ENCODE results near the gene DCHS1. TPM values are rescaled to one million over a fixed set of nuclear protein-coding genes. Genes with fewer than 3 reads are reported as not detected.

The DCHS1 gene
- total RNA-seq, 1 experiment from 2014 or later, result 5.4 TPM

DNA sequence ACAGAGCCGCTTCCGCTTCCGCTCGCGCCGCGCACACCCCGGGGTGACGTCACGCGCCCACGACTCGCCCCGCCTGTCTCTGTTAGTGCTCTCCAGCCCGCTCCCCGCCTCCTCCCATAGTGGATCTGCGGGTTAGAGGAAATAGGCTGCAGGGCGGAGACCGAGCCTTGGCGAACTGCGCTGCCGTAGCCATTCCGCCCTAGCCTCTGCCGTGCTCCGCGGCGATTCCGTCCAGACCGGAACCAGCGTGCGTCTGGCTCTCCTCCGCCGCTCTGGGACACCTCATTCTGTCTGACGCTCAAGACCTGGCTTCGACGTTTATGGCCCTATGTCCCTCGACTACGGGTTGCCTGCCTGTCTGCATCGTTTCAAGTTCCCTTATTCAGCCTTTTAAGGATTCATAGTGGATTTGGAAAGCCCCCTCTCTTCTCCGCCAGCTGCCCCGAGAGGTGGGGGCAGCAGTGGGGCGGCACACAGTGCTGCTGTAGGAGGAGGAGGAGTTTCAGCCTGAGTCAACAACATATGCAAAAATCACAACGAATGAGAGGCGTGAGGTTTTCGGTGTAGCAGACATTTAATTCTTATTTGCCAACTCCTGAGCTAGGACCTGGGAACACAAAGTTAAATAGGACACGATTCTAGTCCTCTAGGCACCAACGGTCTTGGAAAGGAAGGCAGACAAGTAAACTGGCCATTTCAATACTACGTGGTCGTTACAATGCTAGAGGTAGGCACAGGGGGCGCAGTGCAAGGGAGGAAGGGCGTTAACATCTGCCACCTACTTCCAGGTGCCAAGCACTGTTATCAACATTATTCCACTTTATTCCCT, 43.2 kb downstream of the DCHS1 start, which contains the start of gene TAF10:
TAF10 (minus strand) TSS at position 4 of the 829 bp plus-strand sequence. CDS start 27 bp downstream, outside the sequence.
- Histone ChIP-seq H3K27me3 (no peaks in the 10 kb centered on the region), H3K9me3 (no peaks in the 10 kb centered on the region), H3K36me3 (peaks cover 44% of the 10 kb centered on the region), H3K4me3 (peak within 1 kb of the TSS; percentile 77)
- peak; percentile 98 for DNase-seq

DNA sequence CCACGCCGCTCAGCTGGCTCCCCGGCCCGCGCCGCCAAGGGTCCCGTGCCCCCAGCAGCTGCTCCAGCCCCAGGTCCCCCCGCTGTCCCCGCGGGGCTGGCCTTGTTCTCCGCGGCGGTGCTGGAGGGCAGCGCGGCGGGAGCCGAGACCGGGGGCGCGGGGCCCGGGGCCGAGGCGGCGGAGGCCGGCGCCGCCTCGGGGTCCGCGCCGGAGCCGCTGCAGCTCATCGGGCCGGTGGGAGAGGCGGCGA, 43.7 kb downstream of the DCHS1 start:
- Histone ChIP-seq H3K4me3 (peak overlapping the region; percentile 77), H3K9me3 (no peaks in the 10 kb centered on the region), H3K27me3 (no peaks in the 10 kb centered on the region), H3K36me3 (peaks cover 48% of the 10 kb centered on the region)
- DNase-seq, result no peak

DNA sequence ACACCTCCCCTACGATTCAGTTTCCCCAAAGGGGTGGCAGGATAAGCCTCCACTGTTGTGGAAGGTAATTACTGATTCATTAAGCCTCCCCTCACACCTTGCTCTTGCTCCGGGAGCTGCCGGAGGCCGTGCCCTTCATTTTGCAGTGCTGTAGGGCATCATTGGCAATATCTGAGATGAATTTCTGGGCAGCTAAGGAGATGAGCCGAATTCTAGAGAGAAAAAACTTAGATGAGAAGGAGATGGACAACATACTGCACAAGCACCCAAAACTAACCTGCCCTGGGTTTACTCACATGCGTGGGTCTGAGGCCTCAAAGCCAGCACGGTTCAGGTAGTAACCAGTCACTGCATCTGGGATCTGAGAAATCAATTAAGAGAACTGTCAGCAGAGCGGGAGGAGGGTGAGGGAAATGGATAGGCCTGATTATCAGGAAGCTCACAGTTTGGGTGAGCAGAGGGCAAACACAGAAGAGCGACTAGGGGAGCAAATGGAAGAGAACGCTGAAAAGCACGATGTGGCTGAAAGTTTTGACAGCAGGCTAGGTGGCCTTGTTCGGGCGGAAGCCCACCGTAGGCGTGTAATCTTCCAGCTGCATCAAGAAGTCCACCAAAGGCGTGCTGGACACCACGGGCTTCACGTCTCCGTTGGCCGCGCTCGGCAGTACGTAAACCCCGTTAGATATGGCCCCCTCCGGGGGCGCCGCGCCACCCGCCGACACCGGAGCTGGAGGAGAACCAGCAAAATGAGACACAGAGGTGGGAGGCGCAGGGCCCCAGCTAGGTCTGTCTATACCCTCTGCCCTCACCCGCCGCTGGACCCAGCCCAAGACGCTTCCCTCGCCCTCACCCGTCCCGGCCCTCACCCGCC, 44.3 kb downstream of the DCHS1 start:
- peak; percentile 40 for DNase-seq
- Histone ChIP-seq H3K4me3 (peak overlapping the region; percentile 77), H3K9me3 (no peaks in the 10 kb centered on the region), H3K27me3 (no peaks in the 10 kb centered on the region), H3K36me3 (peaks cover 52% of the 10 kb centered on the region)

DNA sequence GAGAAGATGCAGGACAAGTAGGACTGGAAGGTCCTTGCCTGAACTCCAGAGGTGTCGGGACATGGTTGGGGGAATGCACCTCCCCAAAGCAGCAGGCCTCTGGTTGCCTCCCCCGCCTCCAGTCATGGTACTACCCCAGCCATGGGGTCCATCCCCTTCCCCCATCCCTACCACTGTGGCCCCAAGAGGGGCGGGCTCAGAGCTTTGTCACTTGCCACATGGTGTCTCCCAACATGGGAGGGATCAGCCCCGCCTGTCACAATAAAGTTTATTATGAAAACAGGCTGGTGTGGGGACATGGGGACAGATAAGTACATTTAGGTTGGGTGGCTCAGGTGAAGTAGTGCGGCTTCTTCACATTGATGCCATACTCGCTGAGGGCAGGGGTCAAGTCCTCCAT, 45.0 kb downstream of the DCHS1 start:
- no peaks in the 10 kb centered on the region for H3K27me3 ChIP-seq
- H3K9me3 ChIP-seq, result no peaks in the 10 kb centered on the region
- H3K4me3 ChIP-seq, result no peak overlapping the region
- H3K36me3 ChIP-seq, result peaks cover 58% of the 10 kb centered on the region
- DNase-seq, result no peak

DNA sequence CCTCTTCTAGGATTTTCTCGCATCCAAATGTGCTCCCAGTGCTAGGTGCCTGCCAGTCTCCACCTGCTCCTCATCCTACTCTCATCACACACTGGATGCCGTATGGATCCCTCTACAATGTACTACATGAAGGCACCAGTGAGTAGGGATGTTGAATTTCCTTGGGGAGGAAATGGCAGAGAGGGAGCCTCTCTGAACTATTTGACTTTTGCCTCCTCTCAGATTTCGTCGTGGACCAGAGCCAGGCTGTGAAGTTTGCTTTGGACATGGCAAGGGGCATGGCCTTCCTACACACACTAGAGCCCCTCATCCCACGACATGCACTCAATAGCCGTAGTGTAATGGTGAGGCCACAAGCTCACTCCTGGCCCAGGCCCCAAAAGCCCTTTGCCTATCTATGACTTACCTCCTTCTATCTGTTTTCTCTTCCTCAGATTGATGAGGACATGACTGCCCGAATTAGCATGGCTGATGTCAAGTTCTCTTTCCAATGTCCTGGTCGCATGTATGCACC, 46.0 kb downstream of the DCHS1 start:
- DNase-seq, result no peak
- no peaks in the 10 kb centered on the region for H3K27me3 ChIP-seq
- H3K4me3 ChIP-seq, result no peak overlapping the region
- H3K9me3 ChIP-seq, result no peaks in the 10 kb centered on the region
- peaks cover 66% of the 10 kb centered on the region for H3K36me3 ChIP-seq

DNA sequence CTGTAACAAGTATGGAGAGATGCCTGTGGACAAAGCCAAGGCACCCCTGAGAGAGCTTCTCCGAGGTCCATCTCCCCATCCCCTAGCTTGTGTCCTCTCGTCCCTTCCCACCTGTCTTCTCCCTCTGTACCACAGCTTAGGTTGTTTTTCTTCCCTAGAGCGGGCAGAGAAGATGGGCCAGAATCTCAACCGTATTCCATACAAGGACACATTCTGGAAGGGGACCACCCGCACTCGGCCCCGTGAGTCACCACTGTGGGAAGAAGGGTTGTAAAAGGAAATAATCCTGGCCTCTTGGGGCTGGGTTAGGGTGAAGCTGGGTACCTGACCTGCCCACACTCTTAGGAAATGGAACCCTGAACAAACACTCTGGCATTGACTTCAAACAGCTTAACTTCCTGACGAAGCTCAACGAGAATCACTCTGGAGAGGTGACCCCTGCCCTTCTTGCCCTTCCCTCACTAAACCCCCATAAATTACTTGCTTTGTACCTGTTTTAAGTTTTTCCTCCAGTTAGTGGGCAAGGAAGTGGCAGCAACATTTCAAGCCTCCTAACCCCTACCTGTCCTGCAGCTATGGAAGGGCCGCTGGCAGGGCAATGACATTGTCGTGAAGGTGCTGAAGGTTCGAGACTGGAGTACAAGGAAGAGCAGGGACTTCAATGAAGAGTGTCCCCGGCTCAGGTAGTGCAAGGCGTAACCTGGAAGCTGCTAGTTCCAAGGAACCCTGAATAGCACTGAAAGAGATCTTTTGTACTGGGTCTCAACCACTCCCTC, 46.7 kb downstream of the DCHS1 start:
- H3K27me3 ChIP-seq, result no peaks in the 10 kb centered on the region
- no peak for DNase-seq
- no peak overlapping the region for H3K4me3 ChIP-seq
- H3K9me3 ChIP-seq, result no peaks in the 10 kb centered on the region
- H3K36me3 ChIP-seq, result peaks cover 67% of the 10 kb centered on the region

DNA sequence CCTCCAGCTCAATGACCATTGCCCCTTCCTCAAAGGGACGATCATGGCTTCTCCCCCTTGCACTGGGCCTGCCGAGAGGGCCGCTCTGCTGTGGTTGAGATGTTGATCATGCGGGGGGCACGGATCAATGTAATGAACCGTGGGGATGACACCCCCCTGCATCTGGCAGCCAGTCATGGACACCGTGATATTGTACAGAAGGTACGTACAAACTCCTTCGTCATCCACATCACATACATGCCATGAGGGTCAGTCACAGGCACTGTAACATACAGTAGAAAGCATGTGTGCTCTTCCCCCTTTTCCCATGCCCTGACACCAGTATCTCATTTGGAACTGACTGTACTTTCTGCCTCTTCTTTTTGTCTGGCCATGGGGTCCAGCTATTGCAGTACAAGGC, 47.6 kb downstream of the DCHS1 start:
- H3K27me3 ChIP-seq, result no peaks in the 10 kb centered on the region
- no peak overlapping the region for H3K4me3 ChIP-seq
- no peak for DNase-seq
- H3K36me3 ChIP-seq, result peaks cover 71% of the 10 kb centered on the region
- H3K9me3 ChIP-seq, result no peaks in the 10 kb centered on the region

DNA sequence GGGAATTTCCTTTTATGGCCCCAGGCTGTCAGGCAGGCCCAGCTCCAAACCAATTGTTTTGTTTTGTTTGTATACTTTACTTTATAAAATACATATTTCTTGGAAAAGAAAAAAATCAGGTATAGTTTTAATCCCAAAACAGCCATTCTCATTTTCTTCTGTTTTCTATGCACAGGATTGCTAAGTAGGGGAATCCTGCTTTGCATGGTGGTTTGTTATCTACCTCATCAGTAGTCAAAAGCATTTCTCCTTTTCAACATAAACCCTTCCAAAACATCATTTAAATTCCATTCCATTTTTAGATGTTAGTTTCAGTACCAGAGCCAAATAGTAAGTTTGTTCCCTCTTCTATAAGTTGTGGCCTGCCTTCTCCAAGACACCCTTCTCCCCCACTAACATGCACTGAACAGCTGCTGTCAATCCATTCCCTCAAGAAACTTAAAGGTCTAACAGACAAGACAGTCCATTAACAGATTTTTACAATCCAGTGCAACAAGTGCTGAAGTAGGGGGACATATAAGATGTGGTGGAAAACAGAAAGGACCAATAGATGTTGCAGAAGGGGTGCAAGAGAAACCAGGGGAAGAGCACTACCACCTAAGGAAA, 48.3 kb downstream of the DCHS1 start:
- H3K36me3 ChIP-seq, result peaks cover 75% of the 10 kb centered on the region
- H3K27me3 ChIP-seq, result no peaks in the 10 kb centered on the region
- no peaks in the 10 kb centered on the region for H3K9me3 ChIP-seq
- H3K4me3 ChIP-seq, result 0 out of 2 replicates have a peak overlapping the region, but pooled peaks have one; percentile 8
- no peak for DNase-seq

DNA sequence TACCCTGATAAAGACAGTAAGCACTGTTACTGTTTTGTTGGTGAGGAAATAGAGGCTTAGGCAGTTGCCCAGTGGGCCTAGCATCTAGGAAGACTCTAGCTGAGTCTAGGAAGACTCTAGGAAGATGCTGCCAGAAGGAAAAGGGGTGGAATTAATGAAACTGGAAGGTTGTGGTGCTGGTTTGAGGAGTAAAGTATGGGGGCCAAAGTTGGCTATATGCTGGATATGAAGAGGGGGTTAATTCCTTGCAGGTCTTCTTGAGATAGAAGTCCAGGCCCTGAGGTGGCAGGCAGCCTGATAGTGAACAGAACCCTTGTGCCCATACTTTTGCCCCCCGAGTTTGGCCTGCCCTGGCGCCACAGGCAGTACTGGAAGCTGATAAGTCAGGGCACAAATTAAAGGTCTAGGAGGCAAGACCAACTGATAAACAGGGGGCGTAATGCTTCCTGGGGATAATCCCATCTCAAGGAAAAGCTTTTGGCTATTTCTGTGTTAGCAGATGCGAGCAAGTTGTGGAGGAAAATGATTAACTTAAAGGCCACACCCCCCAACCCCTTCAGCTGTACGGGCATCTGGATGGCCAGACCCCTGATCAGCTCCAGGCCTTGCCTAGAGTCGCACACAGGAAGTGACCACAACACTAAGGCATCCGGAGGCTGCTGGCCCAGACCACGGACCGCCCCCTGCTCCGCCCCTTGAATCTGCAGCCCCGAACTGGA, 49.0 kb downstream of the DCHS1 start:
- no peaks in the 10 kb centered on the region for H3K9me3 ChIP-seq
- peak; percentile 93 for DNase-seq
- 0 out of 2 replicates have a peak overlapping the region, but pooled peaks have one; percentile 8 for H3K4me3 ChIP-seq
- no peaks in the 10 kb centered on the region for H3K27me3 ChIP-seq
- peaks cover 78% of the 10 kb centered on the region for H3K36me3 ChIP-seq

DNA sequence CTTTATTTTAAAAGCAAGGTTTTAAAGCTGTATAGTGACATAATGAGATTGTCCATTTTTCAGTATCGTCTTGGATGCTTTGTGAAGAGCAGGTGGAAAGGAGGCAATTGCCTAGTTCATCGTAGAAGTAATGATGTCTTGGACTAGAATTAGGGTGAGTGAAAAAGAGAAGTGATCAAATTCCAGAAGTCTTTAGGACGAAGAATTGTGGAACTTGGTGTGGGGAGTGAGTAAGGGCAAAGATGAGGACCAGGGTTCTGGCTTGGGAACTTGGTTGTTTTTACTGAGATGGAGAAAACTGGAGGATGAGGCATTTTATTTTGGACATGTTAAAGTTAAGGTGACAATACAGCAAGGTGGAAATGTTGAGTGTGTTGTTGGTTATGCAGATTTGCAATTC, 50.8 kb downstream of the DCHS1 start:
- Histone ChIP-seq H3K4me3 (peak overlapping the region; percentile 100), H3K27me3 (no peaks in the 10 kb centered on the region), H3K36me3 (peaks cover 78% of the 10 kb centered on the region), H3K9me3 (no peaks in the 10 kb centered on the region)
- DNase-seq, result no peak

DNA sequence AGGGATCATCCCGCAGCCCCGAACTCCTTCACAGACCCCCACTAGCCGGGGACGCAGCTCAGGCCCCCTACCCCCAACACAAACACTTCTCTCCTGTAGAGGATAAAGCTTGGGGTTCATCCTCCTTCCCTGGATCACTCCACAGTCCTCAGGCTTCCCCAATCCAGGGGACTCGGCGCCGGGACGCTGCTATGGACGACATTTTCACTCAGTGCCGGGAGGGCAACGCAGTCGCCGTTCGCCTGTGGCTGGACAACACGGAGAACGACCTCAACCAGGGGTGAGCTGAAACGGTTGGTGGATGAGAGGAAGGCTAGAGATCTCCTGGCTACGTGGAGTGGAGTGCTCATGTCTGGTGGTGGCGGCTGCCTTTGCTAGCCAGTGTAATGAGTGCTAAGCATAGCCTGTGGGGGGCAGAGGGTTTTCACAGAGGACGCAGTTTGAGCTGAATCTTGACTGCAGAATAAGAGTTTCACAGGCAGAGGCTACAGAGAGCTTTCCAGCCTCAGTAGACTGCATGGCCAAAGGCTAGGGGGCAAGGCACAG, 51.5 kb downstream of the DCHS1 start:
- Histone ChIP-seq H3K27me3 (no peaks in the 10 kb centered on the region), H3K4me3 (peak overlapping the region; percentile 100), H3K36me3 (peaks cover 78% of the 10 kb centered on the region), H3K9me3 (no peaks in the 10 kb centered on the region)
- DNase-seq, result peak; percentile 30

DNA sequence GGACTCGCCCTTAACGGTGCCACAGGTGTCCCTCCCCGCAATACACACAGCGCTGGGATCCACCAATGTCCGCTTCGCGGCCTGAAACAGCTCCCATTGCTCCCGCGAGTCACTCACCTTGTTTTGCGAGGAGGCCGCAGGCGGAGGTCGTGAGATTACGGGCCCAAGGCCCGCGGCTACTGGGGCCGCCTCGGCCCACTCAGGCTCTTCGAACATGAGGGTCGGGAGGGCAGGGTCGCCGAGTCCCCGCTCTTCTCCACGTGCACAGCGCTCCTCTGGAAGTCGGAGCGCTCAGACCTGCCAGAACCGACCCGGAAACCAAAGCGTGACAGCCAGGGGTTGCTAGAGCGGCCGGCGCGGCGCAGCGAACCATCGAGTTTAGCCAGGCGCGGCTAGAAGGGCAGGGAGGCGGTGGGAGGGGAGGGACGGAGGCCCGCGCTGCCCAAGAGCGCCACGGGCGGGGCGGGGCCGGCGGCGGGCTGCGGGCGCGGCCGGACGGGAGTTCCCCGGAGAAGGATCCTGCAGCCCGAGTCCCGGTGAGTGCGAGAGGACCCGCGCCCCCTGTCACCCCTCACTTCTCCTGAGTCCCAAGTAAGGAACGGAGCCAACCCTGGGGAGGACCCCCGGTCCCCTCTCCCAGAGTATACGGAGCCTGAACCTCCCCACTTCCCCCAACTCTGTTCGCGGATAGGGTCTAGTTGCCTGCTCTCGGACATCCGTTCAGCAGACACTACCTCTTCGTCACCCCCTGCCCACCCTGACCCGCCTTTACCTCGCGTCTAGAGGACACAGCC, 52.1 kb downstream of the DCHS1 start, which contains the start of the genes ILK and RRP8:
ILK (plus strand) TSS at position 488 of the 794 bp plus-strand sequence. CDS start 498 bp downstream, outside the sequence.
RRP8 (minus strand) TSS at position 330 of the 794 bp plus-strand sequence; CDS start at position 216, 114 bp downstream.
- Histone ChIP-seq H3K9me3 (no peaks in the 10 kb centered on the region), H3K4me3 (peak within 1 kb of the TSS; percentile 100), H3K27me3 (no peaks in the 10 kb centered on the region), H3K36me3 (peaks cover 77% of the 10 kb centered on the region)
- peak; percentile 89 for DNase-seq

DNA sequence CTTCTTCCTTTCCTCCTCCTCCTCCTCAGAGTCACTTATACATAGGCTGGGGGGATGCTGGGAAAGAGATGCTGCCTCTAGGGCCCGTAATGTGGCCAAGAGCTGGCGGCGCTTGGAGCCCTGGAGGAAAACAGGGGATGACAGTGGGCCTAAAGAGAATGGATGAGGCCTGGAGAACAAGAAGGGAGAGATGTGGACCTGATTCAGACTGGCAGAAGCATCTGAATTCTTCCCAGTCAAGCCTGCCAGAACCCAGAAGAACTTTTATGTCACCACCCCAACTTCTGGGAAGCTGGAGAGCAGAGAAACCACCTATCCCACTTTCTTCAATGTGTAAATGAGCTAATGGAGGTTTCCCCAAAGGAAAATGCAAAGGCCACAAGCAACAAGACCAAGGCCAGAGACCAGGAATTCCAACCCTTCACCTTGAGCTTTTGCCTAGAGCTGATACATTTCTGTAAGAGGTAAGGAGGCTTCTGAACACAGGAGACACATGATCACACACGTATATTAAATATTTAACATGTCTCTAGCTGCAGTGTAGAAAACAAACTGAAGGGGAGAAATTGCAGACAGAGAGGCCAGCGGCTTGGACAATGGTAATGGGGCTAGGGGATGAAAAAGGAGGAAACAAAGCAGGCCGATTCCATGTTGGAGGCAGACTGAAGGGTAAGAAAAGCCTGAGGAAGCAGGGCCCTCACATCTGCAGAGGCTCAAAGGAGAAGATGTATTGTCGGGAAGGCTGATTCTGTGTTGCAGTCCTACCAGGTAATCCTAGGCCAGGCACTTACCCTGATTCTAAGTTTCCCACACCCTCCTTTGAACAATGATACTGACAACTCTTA, 53.3 kb downstream of the DCHS1 start:
- peak overlapping the region; percentile 100 for H3K4me3 ChIP-seq
- no peaks in the 10 kb centered on the region for H3K9me3 ChIP-seq
- no peaks in the 10 kb centered on the region for H3K27me3 ChIP-seq
- H3K36me3 ChIP-seq, result peaks cover 72% of the 10 kb centered on the region
- no peak for DNase-seq

DNA sequence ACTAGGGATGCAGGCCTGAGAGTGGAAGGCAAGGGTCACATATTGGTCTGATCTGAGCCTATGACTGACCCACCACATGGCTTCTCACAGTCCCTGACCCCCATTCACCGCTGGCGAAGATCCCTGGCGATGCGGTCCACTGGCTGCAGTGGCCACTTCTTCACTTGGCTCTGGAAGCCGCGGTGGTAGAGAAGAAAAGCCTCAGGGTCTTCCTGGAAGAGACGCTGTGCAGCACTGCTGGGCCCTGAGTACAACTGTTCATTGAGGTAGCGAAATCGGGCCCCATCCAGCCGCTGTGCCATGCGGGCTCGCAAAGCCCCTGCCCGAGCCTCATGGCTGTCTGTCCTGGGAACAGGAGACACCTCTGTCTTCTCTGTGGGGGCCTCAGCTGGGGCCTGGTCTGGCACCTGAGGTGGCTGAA, 54.6 kb downstream of the DCHS1 start:
- Histone ChIP-seq H3K4me3 (no peak overlapping the region), H3K27me3 (no peaks in the 10 kb centered on the region), H3K36me3 (peaks cover 69% of the 10 kb centered on the region), H3K9me3 (no peaks in the 10 kb centered on the region)
- DNase-seq, result no peak
